Bone marrow (tissue), 2 donors: ENCODE measurements around the gene GPN3.
"Not testable (repeated sequence)": the region's sequence is repeated elsewhere in the genome, so short reads cannot be mapped to it uniquely, and the experiment has no call there.

Source experiments
- DNase-seq, 2 donors: peaks; one replicate each; lab custom pipeline; 2025; lab: John Stamatoyannopoulos, UW

The GPN3 gene

DNA sequence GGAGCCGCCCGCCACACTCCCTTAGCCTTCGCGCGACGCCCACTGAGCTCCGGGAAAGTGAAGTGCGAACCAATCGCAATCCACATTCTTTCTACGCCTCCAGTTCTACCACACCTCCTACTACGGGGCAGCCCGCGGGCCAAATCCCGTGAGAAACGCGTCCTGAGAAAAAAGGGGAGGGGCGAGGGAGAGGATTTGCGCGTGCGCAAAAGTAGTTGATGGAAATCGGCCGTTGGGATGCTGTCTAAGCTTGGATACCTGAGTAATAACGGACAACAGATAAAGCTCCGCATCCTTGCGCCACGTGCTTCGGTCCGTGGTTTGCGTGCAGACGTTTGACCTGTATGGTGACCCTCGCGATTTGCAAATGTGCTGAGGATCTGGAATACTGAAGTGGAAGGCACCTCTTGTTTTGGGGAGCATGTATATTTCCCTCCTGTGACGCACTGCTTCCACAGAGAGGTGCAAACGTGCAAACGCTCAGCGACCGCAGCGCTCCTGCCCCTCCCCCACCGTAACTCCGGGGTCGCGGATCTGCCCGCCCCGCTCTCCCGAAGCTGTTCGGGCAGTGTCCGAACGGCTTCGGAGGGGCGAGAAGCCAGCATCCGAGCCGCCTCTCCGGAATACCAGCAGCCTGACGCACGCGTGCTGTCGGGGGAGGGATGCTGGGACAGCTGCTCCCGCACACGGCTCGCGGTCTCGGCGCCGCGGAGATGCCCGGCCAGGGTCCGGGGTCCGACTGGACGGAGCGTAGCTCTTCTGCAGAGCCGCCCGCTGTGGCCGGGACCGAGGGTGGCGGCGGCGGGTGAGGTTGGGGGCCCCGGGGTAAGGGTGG is at the start of gene GPN3, which contains the start of gene FAM216A:
Gene GPN3 (minus strand): TSS at position 44 of the 835 bp plus-strand sequence. CDS start 54 bp downstream, outside the sequence.
Gene FAM216A (plus strand): TSS at position 632 of the 835 bp plus-strand sequence. CDS start 31 bp downstream, at position 663.
- DNase-seq, result peak; percentile 81 to 99

DNA sequence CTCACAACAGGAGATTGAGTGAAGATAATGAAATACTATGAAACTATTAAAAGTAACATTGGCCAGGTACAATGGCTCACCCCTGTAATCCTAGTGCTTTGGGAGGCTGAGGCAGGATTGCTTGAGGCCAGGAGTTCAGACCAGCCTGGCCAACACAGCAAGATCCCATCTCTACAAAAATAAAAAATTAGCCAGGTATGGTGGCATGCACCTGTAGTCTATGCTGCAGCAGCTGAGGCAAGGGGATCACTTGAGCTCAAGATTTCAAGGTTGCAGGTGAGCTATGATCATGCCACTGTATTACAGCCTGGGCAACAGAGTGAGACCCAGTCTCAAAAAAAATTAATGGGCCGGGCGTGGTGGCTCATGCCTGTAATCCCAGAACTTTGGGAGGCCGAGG is 48.9 kb upstream of the GPN3 start:
- no peak for DNase-seq

DNA sequence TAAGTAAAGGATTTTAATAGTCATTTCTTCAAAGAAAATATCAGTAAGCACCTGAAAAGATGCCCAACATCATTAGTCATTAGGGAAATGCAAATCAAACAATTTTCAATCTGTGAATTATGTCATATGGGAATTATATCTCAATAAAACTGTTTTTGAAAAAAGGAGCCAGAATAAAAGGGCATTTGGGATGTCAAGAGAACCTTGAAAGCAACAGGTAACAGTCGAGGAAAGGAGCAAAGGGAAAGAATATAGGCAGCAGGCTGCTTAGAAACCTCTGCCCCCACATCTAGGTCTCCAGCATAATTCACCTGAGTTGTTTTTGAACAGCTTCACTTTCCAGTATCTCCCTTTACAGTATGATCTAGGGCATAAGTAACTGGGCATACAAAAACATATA is 46.3 kb upstream of the GPN3 start:
- DNase-seq, result no peak

DNA sequence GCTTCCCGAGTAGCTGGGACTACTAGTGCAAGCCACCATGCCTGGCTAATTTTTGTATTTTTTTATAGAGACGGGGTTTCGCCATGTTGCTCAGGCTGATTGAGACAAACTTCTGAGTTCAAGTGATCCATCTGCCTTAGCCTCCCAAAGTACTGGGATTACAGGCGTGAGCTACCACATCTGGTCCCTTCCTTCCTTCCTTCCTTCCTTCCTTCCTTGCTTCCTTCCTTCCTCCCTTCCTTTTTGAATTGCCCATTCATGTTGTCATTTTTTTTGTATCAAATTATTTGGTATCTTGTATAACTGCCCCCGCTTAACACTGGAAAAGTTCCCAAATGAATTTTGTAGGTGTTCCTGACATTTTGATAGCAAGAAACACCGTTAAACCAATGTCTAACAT is 45.8 kb upstream of the GPN3 start:
- DNase-seq, result no peak

DNA sequence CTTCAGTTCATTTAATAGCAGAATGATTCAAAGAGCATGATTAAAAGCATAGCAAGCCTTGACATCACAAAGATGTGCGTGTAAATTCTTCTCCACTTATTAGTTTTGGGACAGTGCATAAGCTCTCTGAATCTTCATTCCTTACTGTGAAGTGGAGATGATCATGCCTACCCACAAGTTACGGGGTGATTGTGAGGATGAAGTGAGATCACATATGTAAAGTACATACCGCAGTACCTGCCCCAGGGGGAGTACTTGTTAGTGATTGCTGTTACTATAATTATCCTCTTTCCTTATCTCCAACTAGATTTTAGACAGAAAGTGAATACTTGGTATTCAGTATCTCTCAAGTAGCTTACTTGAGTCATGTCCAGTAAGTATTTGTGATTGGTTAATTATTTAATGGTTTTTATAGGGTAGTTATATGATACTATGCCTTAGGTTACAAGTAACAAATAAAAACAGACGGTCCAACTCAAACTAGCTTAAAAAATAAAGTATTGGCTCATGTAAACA is 40.1 kb upstream of the GPN3 start:
- no peak for DNase-seq

DNA sequence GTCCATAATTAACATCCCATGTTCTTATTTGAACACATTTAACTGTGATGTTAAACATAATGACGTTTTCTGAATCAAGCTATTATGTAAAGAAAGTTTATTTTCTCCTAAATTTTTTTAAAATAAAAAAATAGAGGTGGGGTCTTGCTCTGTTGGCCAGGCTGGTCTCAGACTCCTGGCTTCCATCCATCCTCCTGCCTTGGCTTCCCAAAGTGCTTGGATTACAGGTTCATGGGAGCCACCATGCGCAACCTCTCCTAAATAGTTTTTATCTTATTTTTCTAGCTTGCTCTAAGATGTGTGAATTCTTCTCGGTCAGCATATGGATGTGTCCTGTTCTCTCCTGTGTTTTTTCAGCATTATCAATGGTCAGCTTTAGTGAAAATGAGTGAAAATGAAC is 37.3 kb upstream of the GPN3 start:
- DNase-seq, result no peak

DNA sequence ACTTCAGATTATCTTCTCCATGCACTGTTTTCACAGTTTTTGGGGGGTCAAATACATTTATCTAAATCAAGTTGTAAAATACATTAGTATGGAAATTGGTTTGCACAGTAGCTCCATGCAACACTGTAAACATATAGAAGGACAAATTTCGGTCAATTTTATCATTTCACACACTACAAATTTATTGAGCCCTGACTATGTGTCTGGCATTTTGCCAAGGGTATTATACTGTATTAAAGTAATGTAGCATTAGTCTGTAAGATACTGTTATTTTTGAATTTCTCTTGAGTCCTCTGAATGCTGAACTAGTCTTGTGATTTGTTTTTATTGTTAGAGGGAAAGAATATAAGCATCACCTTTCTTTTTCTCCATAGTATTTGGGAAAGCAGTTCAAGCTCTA is 35.4 kb upstream of the GPN3 start:
- no peak for DNase-seq

DNA sequence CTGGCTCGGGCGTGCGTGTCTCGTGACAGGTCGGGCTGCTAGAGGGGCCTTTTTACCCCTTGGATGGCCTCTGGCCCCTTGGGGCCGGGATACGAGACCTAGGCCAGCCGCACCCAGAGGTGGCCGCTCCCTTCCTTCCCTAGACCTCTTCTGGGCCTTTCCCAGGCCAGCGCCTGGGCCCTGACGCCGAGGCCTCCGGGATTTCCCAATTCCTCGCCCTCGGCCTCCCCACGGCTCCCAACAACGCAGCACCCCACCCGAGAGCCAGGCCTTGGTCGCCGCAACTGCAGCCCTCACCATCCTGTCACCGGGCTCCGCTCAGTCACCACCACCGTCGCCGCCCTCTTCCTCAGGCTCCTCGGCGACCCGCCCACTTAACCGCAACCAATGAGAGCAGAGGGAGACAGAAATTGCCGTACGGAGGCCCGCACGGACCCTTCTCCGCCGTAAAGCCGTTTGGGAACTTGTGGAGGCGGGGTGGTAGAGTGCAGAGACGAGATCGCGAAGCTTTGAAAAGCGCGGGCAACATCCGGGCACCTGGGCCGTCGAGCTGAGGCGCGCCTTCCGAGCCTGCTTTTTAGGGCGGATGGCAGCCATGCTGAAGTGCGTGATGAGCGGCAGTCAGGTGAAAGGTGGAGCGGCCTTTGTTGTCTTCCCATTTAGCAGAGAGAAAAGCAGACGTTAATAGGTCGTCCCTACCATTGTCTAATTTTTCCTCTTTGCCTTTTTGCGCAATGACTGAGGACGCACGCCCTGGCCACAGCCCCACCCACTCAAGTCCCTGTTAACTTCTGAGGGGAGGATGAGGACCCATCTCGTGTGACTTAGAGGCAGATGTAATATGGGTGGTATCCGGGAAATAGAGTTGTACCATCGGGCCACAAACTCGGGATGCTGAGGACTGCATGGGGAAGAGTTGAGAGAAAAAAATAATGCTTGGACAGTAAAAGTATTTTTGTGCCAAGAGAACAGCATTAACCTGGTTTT is 34.0 kb upstream of the GPN3 start, which contains the start of the genes RAD9B and VPS29:
Gene RAD9B (plus strand): TSS at position 580 of the 987 bp plus-strand sequence. CDS start 7 bp downstream, at position 587.
Gene VPS29 (minus strand): TSS at position 360 of the 987 bp plus-strand sequence. CDS start 60 bp downstream, at position 300.
- DNase-seq, result peak; percentile 93 to 99

DNA sequence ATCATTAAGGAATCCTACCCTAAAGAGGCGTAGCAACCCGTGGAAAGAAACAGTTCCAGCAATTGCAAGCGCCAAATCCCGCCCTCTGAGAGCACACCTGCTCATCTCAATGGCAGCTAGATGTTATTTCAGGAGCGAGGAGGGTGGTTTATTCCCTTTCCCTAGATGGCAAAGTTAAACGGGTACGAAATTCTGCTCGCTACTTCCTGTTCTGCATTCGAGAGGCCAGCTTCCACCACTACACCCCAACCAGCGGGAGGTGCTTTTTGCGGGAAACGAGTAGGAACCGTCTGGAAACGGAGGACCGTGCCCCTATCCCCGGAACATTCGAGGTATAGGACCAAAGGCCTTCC is 33.3 kb upstream of the GPN3 start:
- DNase-seq, result peak in 1 of 2 donors; percentile 52

DNA sequence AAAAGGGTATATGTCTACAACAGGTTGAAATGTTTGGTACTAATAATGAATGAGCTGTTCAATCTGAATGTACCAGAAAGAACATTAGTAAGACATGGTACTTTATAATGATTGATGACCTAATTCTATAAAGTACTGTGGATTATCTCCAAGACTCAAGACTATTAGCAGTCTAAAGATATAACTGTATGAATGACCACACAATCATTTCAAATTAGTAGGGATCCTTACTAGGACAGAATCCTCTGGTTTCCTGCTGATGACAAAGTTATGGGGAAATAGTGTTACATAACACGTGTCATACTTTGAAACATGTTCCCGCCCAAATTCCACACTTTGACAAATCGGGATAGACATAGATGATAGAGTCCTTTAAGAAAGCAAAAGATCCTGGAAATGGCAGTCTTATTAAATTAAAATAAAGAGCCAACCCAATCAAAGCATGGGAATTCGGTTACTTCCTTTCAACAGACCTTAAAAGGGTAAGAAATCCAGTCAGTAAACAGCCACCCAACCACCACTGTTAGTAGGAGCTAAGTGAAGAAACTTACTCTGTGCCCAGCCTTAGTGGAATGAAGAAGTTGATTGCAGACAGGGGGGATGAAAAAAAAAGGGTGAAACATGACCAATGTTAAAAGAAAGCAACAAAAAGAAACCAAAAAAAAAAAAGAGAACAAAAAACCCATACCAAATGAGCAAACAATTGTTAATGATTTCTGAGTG is 31.1 kb upstream of the GPN3 start:
- DNase-seq, result peak in 1 of 2 donors; percentile 45

DNA sequence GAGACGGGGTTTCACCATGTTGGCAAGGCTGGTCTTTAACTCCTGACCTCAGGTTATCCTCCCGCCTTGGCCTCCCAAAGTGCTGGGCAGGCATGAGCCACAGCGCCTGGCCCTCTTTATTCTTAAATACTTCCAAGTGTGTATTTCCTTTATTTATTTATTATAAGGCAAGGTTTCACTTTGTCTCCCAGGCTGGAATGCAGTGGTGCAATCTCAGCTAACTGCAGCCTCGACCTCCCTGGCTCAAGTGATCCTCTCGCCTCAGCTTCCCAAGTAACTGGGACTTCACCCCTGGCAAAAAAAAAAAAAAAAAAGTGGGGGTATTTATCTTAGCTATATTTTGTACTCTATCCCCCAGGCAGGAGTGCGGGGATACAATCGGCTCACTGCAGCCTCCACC is 7.4 kb upstream of the GPN3 start:
- DNase-seq, result no peak

DNA sequence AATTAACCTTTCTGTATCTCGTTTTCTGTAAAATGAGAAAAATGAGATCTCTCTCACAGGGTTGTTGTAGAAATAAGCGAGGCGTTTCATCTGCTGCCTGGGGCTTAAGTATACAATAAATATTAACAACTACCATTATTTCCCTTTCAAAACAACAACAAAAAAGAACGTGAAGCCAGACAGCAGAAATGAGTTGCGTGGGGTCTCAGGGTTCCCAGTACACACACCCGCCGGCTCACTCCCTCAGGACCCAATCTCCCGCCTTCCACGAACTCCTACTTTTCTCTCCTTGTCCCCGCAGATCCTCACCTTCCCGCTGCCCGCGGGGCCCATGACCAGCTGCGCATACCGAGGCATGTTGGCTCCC is 227 bp downstream of the GPN3 start:
- DNase-seq, result no peak

DNA sequence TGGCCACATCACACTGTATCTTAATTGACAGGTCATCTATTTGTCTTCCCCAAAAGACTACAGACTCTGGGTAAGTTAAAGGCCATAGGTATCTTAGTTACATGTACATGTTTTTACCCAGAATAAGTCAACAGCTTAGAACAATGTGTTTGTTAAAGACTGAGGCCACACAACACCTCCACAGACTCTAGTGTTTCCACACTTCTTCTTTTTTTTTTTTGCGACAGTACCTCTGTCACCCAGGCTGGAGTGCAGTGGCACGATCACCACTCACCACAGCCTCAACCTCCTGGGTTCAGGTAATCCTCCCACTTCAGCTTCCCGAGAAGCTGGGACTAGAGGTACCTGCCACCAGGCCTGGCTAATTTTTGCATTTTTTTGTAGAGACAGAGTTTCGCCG is 1.3 kb downstream of the GPN3 start:
- DNase-seq, result no peak

DNA sequence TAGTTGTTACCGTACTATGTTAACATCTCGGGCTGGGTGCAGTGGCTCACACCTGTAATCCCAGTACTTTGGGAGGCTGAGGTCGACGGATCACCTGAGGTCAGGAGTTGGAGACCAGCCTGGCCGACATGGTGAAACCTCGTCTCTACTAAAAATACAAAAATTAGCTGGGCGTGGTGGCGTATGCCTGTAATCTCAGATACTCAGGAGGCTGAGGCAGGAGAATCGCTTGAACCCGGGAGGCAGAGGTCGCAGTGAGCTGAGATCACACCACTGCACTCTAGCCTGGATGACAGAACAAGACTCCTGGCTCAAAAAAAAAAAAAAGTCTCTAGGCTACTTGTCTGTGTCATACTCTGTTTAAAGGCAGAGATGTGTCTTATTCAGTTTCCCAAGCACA is 2.3 kb downstream of the GPN3 start:
- DNase-seq, result not testable (repeated sequence)

DNA sequence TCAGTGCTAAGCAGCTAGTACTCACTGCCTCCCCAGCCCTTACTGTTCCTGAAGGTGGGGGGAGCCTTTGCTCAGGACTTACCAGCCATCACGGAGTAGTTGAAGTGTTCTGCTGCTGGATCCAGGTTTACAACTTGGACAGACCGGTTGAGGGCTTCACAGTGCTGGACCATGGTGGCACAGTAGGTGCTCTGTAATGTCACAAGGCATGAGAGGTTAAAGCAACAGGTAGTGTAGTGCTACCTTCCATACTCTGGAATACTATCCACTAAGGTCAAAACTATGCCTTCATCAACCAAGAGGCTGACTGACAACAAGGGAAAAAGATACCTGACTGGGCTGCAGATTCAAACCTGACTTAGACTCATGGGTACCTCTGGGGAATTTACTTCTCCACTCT is 3.0 kb downstream of the GPN3 start:
- DNase-seq, result no peak

DNA sequence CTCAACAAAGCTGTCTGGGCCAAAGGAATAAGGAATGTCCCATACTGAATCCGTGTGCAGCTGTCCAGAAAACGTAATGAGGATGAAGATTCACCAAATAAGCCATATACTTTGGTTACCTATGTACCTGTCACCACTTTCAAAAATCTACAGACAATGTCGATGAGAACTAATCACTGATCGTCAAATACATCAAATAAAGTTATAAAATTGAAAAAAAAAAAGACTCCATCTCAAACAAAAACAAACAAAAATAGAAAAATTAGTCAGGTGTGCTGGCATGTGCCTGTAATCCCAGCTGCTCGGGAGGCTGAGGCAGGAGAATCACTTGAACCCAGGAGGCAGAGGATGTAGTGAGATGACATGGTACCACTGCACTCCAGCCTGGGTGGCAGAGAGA is 6.9 kb downstream of the GPN3 start:
- not testable (repeated sequence) for DNase-seq

DNA sequence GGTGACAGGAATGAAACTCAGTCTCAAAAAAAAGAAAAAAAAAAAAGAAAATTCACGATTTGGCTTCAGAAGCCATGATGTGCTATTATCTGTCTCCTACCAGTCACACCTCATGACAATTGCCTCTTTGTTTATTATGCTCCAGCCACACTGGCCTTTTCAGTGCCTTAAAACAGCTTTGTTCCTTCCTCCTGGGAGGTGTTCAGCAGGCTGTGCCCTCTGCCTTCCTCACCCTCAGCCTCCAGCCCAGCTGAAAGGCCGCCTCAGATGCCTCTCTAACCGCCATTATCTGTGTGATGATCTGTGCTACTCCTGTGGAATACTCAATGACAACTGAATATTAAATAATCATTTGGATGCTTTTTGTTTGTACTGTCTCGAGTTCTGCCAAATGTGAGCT is 9.3 kb downstream of the GPN3 start:
- DNase-seq, result no peak

DNA sequence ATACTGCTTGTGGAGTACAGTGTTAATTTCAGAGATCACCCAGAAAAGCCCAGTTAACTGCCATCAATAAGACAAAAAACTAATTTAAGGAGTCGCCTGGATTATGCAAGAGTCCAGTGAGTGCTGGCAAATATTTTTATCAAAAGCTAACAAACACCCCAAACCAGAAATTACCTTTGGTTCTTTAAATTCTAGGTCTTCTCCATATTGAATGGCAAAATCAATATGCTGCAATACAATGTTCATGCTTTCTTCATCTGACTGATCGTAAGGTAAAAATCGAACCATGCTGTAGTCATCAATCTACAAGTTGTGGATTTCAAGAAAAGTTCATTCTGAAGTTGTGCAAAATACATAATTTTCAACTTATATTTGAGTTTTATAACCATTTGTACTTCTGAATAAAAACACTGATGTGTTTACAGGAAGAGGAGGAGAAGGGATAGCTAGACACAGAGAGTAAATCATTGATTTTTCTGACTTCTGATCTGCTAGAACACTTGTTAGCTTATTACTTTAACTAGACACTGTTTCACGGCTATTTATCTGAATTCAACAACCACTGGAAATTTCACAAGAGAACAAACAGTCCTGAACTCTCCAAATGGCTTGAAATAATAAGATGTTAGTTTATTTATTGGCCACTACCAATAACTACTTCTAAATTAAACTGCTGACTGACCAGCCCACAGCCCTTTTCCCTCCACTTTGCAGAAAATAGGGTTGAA is 14.3 kb downstream of the GPN3 start:
- DNase-seq, result no peak

DNA sequence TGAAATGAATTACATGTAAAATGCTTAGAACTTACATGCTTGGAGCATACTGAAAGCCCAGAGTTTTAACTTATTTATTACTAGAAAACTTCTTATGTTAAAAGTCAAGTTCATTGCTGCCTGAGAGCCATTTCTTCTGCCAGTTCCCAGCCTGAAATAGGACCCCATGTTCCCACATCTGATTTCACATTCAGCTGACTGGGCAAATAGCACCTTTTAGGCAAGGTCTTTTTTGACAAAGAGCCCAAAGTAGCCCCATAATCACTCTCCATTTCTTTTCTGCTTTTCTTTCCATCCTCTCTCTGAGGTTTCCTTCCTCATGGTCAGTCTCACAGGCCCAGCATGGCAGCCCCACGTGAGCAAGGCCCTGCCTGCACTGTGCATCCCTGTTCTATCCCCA is 16.8 kb downstream of the GPN3 start:
- no peak for DNase-seq

DNA sequence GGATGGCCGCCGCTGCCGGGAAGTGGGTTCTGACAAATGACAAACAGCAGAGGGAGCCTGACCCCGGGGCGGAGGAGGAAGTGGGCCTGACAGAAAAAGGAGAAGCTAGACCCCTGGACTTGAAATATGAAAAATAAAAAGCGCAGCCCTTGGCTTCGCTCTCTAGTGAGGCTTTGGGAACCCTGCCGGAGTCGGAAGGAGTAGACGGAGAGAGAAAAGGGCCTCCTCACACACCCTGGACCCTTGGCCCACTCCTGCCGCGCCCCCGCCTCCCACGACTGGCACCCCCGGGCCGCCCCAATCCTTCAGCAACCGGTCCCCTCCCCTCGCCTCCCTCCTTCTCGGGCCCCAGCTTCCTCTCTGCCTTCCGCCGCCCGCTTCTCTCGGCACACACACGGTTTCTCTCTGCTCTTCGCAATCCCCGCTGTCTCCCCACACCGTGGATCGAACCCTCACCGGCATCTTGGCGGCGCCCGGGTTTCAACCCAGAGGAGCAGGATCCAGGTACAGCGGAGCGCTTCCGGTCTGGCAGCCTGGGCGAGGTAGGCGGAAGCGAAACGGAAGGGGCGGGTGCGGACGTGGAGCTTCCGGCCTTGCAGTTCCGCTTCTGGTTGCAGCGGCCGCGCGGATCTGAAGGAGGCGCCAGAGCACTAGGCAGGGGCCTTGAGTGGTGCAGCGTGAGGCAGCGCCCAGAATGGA is 18.1 kb downstream of the GPN3 start, which contains the start of gene ARPC3:
Gene ARPC3 (minus strand): TSS at position 539 of the 699 bp plus-strand sequence. CDS start 77 bp downstream, at position 462.
- DNase-seq, result peak; percentile 90
